IMR-90 (cell line): ENCODE results near the gene EPS15. TPM values are rescaled to one million over a fixed set of nuclear protein-coding genes. Genes with fewer than 3 reads are reported as not detected.
"Not testable (repeated sequence)": the region's sequence is repeated elsewhere in the genome, so short reads cannot be mapped to it uniquely, and the experiment has no call there.

ENCODE experiments used
- ATAC-seq: fragments of 200-7000 bp; cut with Tn5 transposase; 2 replicates; pipeline ENCODE4 v1.9.1; 2020; ENCODE audit warnings: low read depth, mild to moderate bottlenecking, moderate library complexity
- BruUV-seq: library from RNA; stranded (reverse); fragments of 400-500 nt; replicated peaks from 2 replicates; lab custom pipeline; 2021; lab: Mats Ljungman, UMichigan
- CTCF ChIA-PET: fragments of 300-600 bp; formaldehyde crosslinking; extraction: SDS; loops from one replicate; lab custom pipeline; 2021; ENCODE audit warnings: antibody characterized with exemption; lab: Yijun Ruan, JAX
- POLR2A ChIA-PET: fragments of 300-600 bp; sonication (Branson Sonifier 250); formaldehyde crosslinking; loops from one replicate; lab custom pipeline; 2022; ENCODE audit warnings: antibody characterized with exemption; ENCODE audit not compliant: unreplicated experiment; lab: Charles Lee
- DNase-seq: peaks from one replicate; pipeline ENCODE4 v3.0.0; 2013
- H2AFZ ChIP-seq: replicated peaks from 2 replicates; pipeline ENCODE3; 2013; ENCODE audit warnings: low read length, mild to moderate bottlenecking; ENCODE audit not compliant: poor library complexity
- H2AK5ac ChIP-seq: 2 replicates; pipeline ENCODE4 v1.6.1; 2013; ENCODE audit warnings: low read depth, low read length, inconsistent platforms
- H2AK9ac ChIP-seq: replicated peaks from 2 replicates; pipeline ENCODE3; 2013; ENCODE audit warnings: mild to moderate bottlenecking, low read depth, low read length, moderate library complexity; ENCODE audit not compliant: poor library complexity
- H2BK120ac ChIP-seq: 2 replicates; pipeline ENCODE4 v1.6.1; 2013; ENCODE audit warnings: low read depth, low read length, inconsistent platforms
- H2BK15ac ChIP-seq: 3 replicates; pipeline ENCODE4 v1.6.1; 2013; ENCODE audit warnings: low read depth, low read length, inconsistent platforms
- H2BK20ac ChIP-seq: 2 replicates; pipeline ENCODE4 v1.6.1; 2013; ENCODE audit warnings: low read depth, mild to moderate bottlenecking, inconsistent platforms, low read length, moderate library complexity
- H2BK5ac ChIP-seq: 2 replicates; pipeline ENCODE4 v1.6.1; 2013; ENCODE audit warnings: mild to moderate bottlenecking, low read depth, low read length, inconsistent platforms; ENCODE audit not compliant: poor library complexity, severe bottlenecking
- H3K14ac ChIP-seq: replicated peaks from 2 replicates; pipeline ENCODE4 v1.6.1; 2013; ENCODE audit warnings: low read depth, low read length, inconsistent platforms
- H3K18ac ChIP-seq: 2 replicates; pipeline ENCODE4 v1.6.1; 2013; ENCODE audit warnings: low read depth, low read length, control low read depth
- H3K23ac ChIP-seq: 2 replicates; pipeline ENCODE4 v1.6.1; 2013; ENCODE audit warnings: low read depth, low read length, inconsistent platforms
- H3K27ac ChIP-seq: 2 replicates; pipeline ENCODE4 v1.5.1; 2013; ENCODE audit warnings: mild to moderate bottlenecking, control low read depth, low read length; ENCODE audit not compliant: insufficient read depth
- H3K27me3 ChIP-seq: 2 replicates; pipeline ENCODE4 v1.6.1; 2013; ENCODE audit warnings: low read length; ENCODE audit not compliant: control insufficient read depth, insufficient read depth
- H3K36me3 ChIP-seq: 2 replicates; pipeline ENCODE4 v1.6.1; 2013; ENCODE audit warnings: low read length, mixed read lengths; ENCODE audit not compliant: control insufficient read depth, insufficient read depth
- H3K4ac ChIP-seq: 2 replicates; pipeline ENCODE4 v1.6.1; 2013; ENCODE audit warnings: low read depth, low read length, inconsistent platforms
- H3K4me1 ChIP-seq: 2 replicates; pipeline ENCODE4 v1.6.1; 2013; ENCODE audit warnings: low read length, mixed read lengths; ENCODE audit not compliant: control insufficient read depth, insufficient read depth
- H3K4me2 ChIP-seq: 2 replicates; pipeline ENCODE4 v1.6.1; 2013; ENCODE audit warnings: low read depth, mild to moderate bottlenecking, control low read depth, low read length, moderate library complexity
- H3K4me3 ChIP-seq: 2 replicates; pipeline ENCODE4 v1.5.1; 2013; ENCODE audit warnings: low read depth, mild to moderate bottlenecking, control low read depth, low read length, moderate library complexity; ENCODE audit not compliant: insufficient read depth
- H3K56ac ChIP-seq: 2 replicates; pipeline ENCODE4 v1.6.1; 2013; ENCODE audit warnings: low read length, inconsistent platforms; ENCODE audit not compliant: insufficient read depth; ENCODE audit errors: extremely low read depth
- H3K79me1 ChIP-seq, 2 experiments: 2 replicates each; pipeline ENCODE4 v1.6.1; 2013; ENCODE audit warnings: low read length in 2 of 2, inconsistent platforms in 1 of 2, low read depth in 1 of 2
- H3K9ac ChIP-seq: 2 replicates; pipeline ENCODE4 v1.6.1; 2013; ENCODE audit warnings: low read depth, low read length, control low read depth
- H3K9me1 ChIP-seq: 2 replicates; pipeline ENCODE4 v1.6.1; 2013; ENCODE audit warnings: low read length, inconsistent platforms; ENCODE audit not compliant: insufficient read depth
- H3K9me3 ChIP-seq: 2 replicates; pipeline ENCODE4 v1.6.1; 2013; ENCODE audit warnings: low read length; ENCODE audit not compliant: control insufficient read depth, insufficient read depth
- H4K20me1 ChIP-seq: 2 replicates; pipeline ENCODE4 v1.6.1; 2013; ENCODE audit warnings: low read length, inconsistent platforms; ENCODE audit not compliant: insufficient read depth
- H4K5ac ChIP-seq: 2 replicates; pipeline ENCODE4 v1.6.1; 2013; ENCODE audit warnings: mild to moderate bottlenecking, low read depth, low read length, control low read depth
- H4K8ac ChIP-seq, 2 experiments: 2 replicates each; pipeline ENCODE4 v1.6.1; 2013; ENCODE audit warnings: low read depth in 2 of 2, low read length in 2 of 2, control low read depth in 1 of 2, inconsistent platforms in 1 of 2
- H4K91ac ChIP-seq: 2 replicates; pipeline ENCODE4 v1.6.1; 2013; ENCODE audit warnings: low read depth, low read length, inconsistent platforms; ENCODE audit not compliant: insufficient read depth
- CEBPB ChIP-seq: IDR thresholded peaks from 2 replicates; pipeline ENCODE4 v1.6.1; 2012; ENCODE audit warnings: low read depth, low read length, improper control_type of control experiment
- POLR2A ChIP-seq: IDR thresholded peaks from 2 replicates; pipeline ENCODE4 v1.6.1; 2012; ENCODE audit warnings: mild to moderate bottlenecking, low read depth, low read length
- RAD21 ChIP-seq: IDR thresholded peaks from 2 replicates; pipeline ENCODE4 v1.6.1; 2012; ENCODE audit warnings: low read length, improper control_type of control experiment
- SMC3 ChIP-seq: fragments of 150-350 bp; IDR thresholded peaks from 2 replicates; pipeline ENCODE4 v1.6.1; 2016; ENCODE audit warnings: low read depth, mild to moderate bottlenecking, antibody characterized with exemption, low read length, moderate library complexity
- WGBS, 2 experiments: methylation state at CpG; one replicate each; pipeline versions ENCODE4 v1.1.5 to v1.1.7; 2013; ENCODE audit warnings: missing lambda C conversion rate in 2 of 2; ENCODE audit not compliant: insufficient read length in 1 of 2; ENCODE audit errors: extremely low coverage in 2 of 2; 5-methylcytosine and 5-hydroxymethylcytosine counted together
- dilution Hi-C: fragments of 300-500 bp; cut with HindIII; formaldehyde crosslinking; loops from one replicate; pipeline ENCODE4 v1.14.3; 2018; ENCODE audit warnings: low sequenced_read_pairs; ENCODE audit not compliant: unreplicated experiment
- in situ Hi-C: fragments of 300-500 bp; cut with MboI; formaldehyde crosslinking; loops from 3 replicates; pipeline ENCODE4 v1.14.3; 2019; ENCODE audit warnings: low sequenced_read_pairs, inconsistent platforms, mixed read lengths
- intact Hi-C: fragments of 100-400 bp; cut with micrococcal nuclease; formaldehyde crosslinking; loops from 2 replicates; pipeline ENCODE4 v1.10.0; 2022
- polyA plus RNA-seq, 3 experiments: library from polyadenylated mRNA; depleted of rRNA; stranded (reverse); fragments of >200 nt; gene quantifications; 2 replicates each; pipeline ENCODE4 v1.2.3, GENCODE V29; 2012; ENCODE audit warnings: low replicate concordance in 1 of 3
- total RNA-seq: library from RNA; depleted of rRNA; stranded (reverse); fragments of >200 nt; gene quantifications from 2 replicates; pipeline ENCODE4 v1.2.3, GENCODE V29; 2012
- TF ChIP-seq, protein P1 (sequence below): conservative IDR thresholded peaks from 2 replicates; pipeline ENCODE4 v1.5.1; 2012; ENCODE audit warnings: mild to moderate bottlenecking, low read depth, low read length, improper control_type of control experiment

EPS15 gene
- total and polyA plus RNA-seq, 2 of the 4 experiments (the other 2 are of a cell fraction) = 17.6 to 38.0 TPM

DNA sequence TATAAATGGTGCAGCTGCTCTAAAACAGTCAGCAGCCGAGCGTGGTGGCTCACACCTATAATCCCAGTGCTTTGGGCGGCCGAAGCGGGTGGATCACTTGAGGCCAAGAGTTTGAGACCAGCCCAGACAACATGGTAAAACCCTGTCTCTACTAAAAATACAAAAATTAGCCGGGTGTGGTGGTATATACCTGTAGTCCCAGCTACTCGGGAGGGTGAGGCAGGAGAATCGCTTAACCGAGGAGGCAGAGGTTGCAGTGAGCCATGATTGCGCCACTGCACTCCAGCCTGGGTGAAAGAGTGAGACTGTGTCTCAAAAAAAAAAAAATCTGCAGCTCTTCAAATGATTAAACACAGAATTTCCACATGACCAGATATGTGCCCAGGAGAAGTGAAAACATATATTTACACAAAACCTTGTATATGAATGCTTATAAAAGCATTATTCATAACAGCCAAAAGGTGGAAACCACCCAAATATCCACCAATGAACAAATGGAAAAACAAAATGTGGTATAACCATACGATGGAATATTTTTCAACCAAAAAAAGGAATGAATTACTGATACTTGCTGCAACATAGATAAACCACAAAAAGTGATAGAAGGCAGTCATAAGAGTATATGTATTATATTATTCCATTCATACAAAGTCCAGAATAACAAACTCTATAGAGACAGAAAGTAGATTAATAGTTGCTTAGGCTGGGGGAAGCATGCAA lies 14.1 kb downstream of the EPS15 start:
- no peaks in the 10 kb centered on the region for H3K4me1 ChIP-seq
- H2AK5ac ChIP-seq = no peak overlapping the region
- peaks cover 4% of the 10 kb centered on the region; the same call in 1 of the 2 replicates for H4K20me1 ChIP-seq
- H3K4me3 ChIP-seq = no peak overlapping the region
- no peak overlapping the region for H3K23ac ChIP-seq
- no peak overlapping the region for H4K91ac ChIP-seq
- no peak overlapping the region for H2BK15ac ChIP-seq
- no peak overlapping the region for H3K14ac ChIP-seq
- ATAC-seq (no peak), DNase-seq (no peak)
- 0 out of 2 replicates have a peak, but pooled peaks cover 3% of the 10 kb centered on the region for H3K9me1 ChIP-seq
- H3K4ac ChIP-seq = no peak overlapping the region
- in situ Hi-C loops = no loop called here
- no peaks in the 10 kb centered on the region for H3K9me3 ChIP-seq
- no CpG with 5 or more reads among the region's 11 CpGs for WGBS, 2 experiments
- ChIA-PET POLR2A (no interaction called here), CTCF (no interaction called here)
- no peak overlapping the region for H4K8ac ChIP-seq
- 0 out of 2 replicates have a peak, but pooled peaks cover 2% of the 10 kb centered on the region for H3K36me3 ChIP-seq
- no peak overlapping the region for H3K4me2 ChIP-seq
- dilution Hi-C loops = no loop called here
- H3K56ac ChIP-seq = no peak overlapping the region
- intact Hi-C loops = no loop called here
- TF ChIP-seq RAD21 (no peak), CEBPB (no peak), SMC3 (no peak), POLR2A (no peak)
- TF ChIP-seq, protein P1, sequence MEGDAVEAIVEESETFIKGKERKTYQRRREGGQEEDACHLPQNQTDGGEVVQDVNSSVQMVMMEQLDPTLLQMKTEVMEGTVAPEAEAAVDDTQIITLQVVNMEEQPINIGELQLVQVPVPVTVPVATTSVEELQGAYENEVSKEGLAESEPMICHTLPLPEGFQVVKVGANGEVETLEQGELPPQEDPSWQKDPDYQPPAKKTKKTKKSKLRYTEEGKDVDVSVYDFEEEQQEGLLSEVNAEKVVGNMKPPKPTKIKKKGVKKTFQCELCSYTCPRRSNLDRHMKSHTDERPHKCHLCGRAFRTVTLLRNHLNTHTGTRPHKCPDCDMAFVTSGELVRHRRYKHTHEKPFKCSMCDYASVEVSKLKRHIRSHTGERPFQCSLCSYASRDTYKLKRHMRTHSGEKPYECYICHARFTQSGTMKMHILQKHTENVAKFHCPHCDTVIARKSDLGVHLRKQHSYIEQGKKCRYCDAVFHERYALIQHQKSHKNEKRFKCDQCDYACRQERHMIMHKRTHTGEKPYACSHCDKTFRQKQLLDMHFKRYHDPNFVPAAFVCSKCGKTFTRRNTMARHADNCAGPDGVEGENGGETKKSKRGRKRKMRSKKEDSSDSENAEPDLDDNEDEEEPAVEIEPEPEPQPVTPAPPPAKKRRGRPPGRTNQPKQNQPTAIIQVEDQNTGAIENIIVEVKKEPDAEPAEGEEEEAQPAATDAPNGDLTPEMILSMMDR = no peak
- no peak overlapping the region for H3K9ac ChIP-seq
- no peak overlapping the region for H4K5ac ChIP-seq
- no peak overlapping the region for H2AK9ac ChIP-seq
- H3K18ac ChIP-seq = no peak overlapping the region
- no peak overlapping the region for H2BK20ac ChIP-seq
- no peak overlapping the region for H3K27ac ChIP-seq
- H3K27me3 ChIP-seq = no peaks in the 10 kb centered on the region
- peaks cover 14 to 58% of the 10 kb centered on the region in 2 experiments for H3K79me1 ChIP-seq
- no TSS peak for BruUV-seq
- no peak overlapping the region for H2AFZ ChIP-seq
- no peak overlapping the region for H2BK5ac ChIP-seq
- no peak overlapping the region for H2BK120ac ChIP-seq

DNA sequence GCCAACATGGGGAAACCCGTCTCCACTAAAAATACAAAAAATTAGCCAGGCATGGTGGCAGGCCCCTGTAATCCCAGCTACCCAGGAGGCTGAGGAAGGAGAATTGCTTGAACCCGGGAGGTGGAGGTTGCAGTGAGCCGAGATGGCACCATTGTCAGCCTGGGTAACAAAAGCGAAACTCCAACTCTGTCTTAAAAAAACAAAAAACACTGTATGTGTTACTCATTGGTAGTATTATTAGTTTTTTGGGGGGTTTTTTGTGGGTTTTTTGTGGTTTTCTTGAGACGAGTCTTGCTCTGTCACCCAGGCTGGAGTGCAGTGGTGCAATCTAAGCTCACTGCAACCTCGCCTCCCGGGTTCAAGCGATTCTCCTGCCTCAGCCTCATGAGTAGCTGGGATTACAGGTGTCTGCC lies 17.8 kb downstream of the EPS15 start:
- H3K27ac ChIP-seq, H3K4me1 ChIP-seq, H2AFZ ChIP-seq, H2BK15ac ChIP-seq, H3K23ac ChIP-seq, BruUV-seq, H3K18ac ChIP-seq, CTCF ChIA-PET, H2BK20ac ChIP-seq, H2AK5ac ChIP-seq, H2AK9ac ChIP-seq, H2BK5ac ChIP-seq, H3K14ac ChIP-seq, H3K9ac ChIP-seq, dilution Hi-C loops, H3K4me2 ChIP-seq, DNase-seq, H3K56ac ChIP-seq, H3K4me3 ChIP-seq, H3K27me3 ChIP-seq, H3K4ac ChIP-seq, H4K5ac ChIP-seq, H3K9me1 ChIP-seq, intact Hi-C loops, POLR2A ChIA-PET, H2BK120ac ChIP-seq, H4K8ac ChIP-seq, H4K20me1 ChIP-seq, H4K91ac ChIP-seq, H3K36me3 ChIP-seq, ATAC-seq, in situ Hi-C loops, H3K9me3 ChIP-seq: not testable (repeated sequence)
- no CpG with 5 or more reads among the region's 8 CpGs for WGBS, 2 experiments
- peaks cover 15 to 53% of the 10 kb centered on the region in 2 experiments for H3K79me1 ChIP-seq
